OCI-LY7 (cell line): ENCODE results near the gene PPFIBP1. TPM values are rescaled to one million over a fixed set of nuclear protein-coding genes. Genes with fewer than 3 reads are reported as not detected.

ENCODE experiments used
- BruUV-seq: library from RNA; stranded (reverse); fragments of 400-500 nt; replicated peaks from 2 replicates; lab custom pipeline; 2021; lab: Mats Ljungman, UMichigan
- CTCF ChIA-PET: fragments of 300-600 bp; sonication (Branson Sonifier 250); formaldehyde crosslinking; loops from one replicate; lab custom pipeline; 2022; ENCODE audit warnings: antibody characterized with exemption; ENCODE audit not compliant: unreplicated experiment; lab: Charles Lee
- POLR2A ChIA-PET: fragments of 300-600 bp; sonication (Branson Sonifier 250); formaldehyde crosslinking; loops from one replicate; lab custom pipeline; 2022; ENCODE audit warnings: antibody characterized with exemption; lab: Charles Lee
- DNase-seq: peaks from one replicate; pipeline ENCODE4 v3.0.0-alpha.2; 2015; ENCODE audit warnings: low spot score
- H2AFZ ChIP-seq: fragments of 200-600 bp; sonication (generic), shearing (Covaris generic); 2 replicates; pipeline ENCODE4 v1.6.1; 2014; ENCODE audit warnings: mild to moderate bottlenecking, antibody characterized with exemption, low read length, moderate library complexity
- H3K27ac ChIP-seq: fragments of 200-600 bp; sonication (generic); 2 replicates; pipeline ENCODE4 v1.5.1; 2014; ENCODE audit warnings: mixed run types, low read depth, mild to moderate bottlenecking, moderate library complexity, low read length, inconsistent platforms; ENCODE audit not compliant: poor library complexity, severe bottlenecking
- H3K36me3 ChIP-seq: fragments of 200-600 bp; sonication (generic); 2 replicates; pipeline ENCODE4 v1.6.1; 2014; ENCODE audit warnings: mild to moderate bottlenecking, antibody characterized with exemption, low read length, moderate library complexity, mixed read lengths; ENCODE audit not compliant: insufficient read depth
- H3K4me1 ChIP-seq: fragments of 200-600 bp; sonication (generic); 2 replicates; pipeline ENCODE4 v1.5.1; 2014; ENCODE audit warnings: mild to moderate bottlenecking, low read length; ENCODE audit not compliant: insufficient read depth, poor library complexity, severe bottlenecking
- H3K4me2 ChIP-seq: fragments of 200-600 bp; sonication (generic); 2 replicates; pipeline ENCODE4 v1.6.1; 2014; ENCODE audit warnings: mild to moderate bottlenecking, low read length
- H3K4me3 ChIP-seq: fragments of 200-600 bp; sonication (generic); 2 replicates; pipeline ENCODE4 v1.5.1; 2014; ENCODE audit warnings: mild to moderate bottlenecking, low read depth, low read length; ENCODE audit not compliant: poor library complexity, severe bottlenecking
- H3K79me2 ChIP-seq: fragments of 200-600 bp; sonication (generic); 2 replicates; pipeline ENCODE4 v1.6.1; 2016; ENCODE audit warnings: low read depth, mild to moderate bottlenecking, low read length, moderate library complexity, mixed read lengths; ENCODE audit not compliant: insufficient read depth
- H3K9me2 ChIP-seq: fragments of 200-600 bp; sonication (generic); 2 replicates; pipeline ENCODE4 v1.6.1; 2016; ENCODE audit warnings: mild to moderate bottlenecking, low read length, mixed read lengths; ENCODE audit not compliant: insufficient read depth
- H3K9me3 ChIP-seq: fragments of 200-600 bp; sonication (generic); 2 replicates; pipeline ENCODE4 v1.6.1; 2014; ENCODE audit warnings: mild to moderate bottlenecking, mixed run types, low read length, mixed read lengths
- H4K20me1 ChIP-seq: fragments of 200-600 bp; sonication (generic); 2 replicates; pipeline ENCODE4 v1.6.1; 2014; ENCODE audit warnings: mild to moderate bottlenecking, antibody characterized with exemption, low read length, moderate library complexity, mixed read lengths; ENCODE audit not compliant: insufficient read depth
- CTCF ChIP-seq: fragments of 200-600 bp; sonication (generic); conservative IDR thresholded peaks from 2 replicates; pipeline ENCODE4 v1.5.1; 2014; ENCODE audit warnings: mild to moderate bottlenecking, antibody characterized with exemption, low read length, moderate library complexity, mixed read lengths
- EZH2phosphoT487 ChIP-seq: fragments of 200-600 bp; sonication (generic); IDR thresholded peaks from 2 replicates; pipeline ENCODE4 v1.6.1; 2018; ENCODE audit warnings: low read depth, borderline replicate concordance, mild to moderate bottlenecking, mixed run types, antibody characterized with exemption, low read length, moderate library complexity, mixed read lengths
- intact Hi-C: fragments of 100-400 bp; cut with micrococcal nuclease; formaldehyde crosslinking; loops from one replicate; pipeline ENCODE4 v1.10.0; 2022; ENCODE audit not compliant: unreplicated experiment
- total RNA-seq, 2 experiments: library from RNA; depleted of rRNA in 1 of 2; stranded (reverse); fragments of >200 nt in 1 of 2; shearing (Covaris generic) in 1 of 2; gene quantifications; 2 replicates each; pipeline ENCODE4 v1.2.3, GENCODE V29; 2014 to 2022

The PPFIBP1 gene
- total RNA-seq, 2 experiments from 2014 or later: 7.3 to 14.6 TPM

- intact Hi-C loops: no loop called here
- POLR2A ChIA-PET: no interaction called here
Observed at GRCh38 chr12:27566159-27566558, 42.2 kb downstream of the PPFIBP1 start.

GRCh38 chr12:27566626-27567025, 42.6 kb downstream of the PPFIBP1 start:
- no peaks in the 10 kb centered on the region for H3K36me3 ChIP-seq
- POLR2A ChIA-PET: no interaction called here
- H3K4me2 ChIP-seq: no peak overlapping the region
- intact Hi-C loops: no loop called here
- H3K4me1 ChIP-seq: no peaks in the 10 kb centered on the region
- no TSS peak for BruUV-seq
- CTCF ChIA-PET: no interaction called here
- H4K20me1 ChIP-seq: no peaks in the 10 kb centered on the region
- H3K79me2 ChIP-seq: no peaks in the 10 kb centered on the region
- no peak for TF ChIP-seq CTCF
- no peak for TF ChIP-seq EZH2phosphoT487
- no peak overlapping the region for H3K27ac ChIP-seq
- no peak overlapping the region for H2AFZ ChIP-seq
- H3K9me3 ChIP-seq: no peaks in the 10 kb centered on the region
- no peaks in the 10 kb centered on the region for H3K9me2 ChIP-seq
- no peak overlapping the region for H3K4me3 ChIP-seq
- DNase-seq: no peak

More at GRCh38 chr12:27566159-27566558, 42.2 kb downstream of the PPFIBP1 start:
- no peaks in the 10 kb centered on the region for H4K20me1 ChIP-seq
- H3K4me1 ChIP-seq: no peaks in the 10 kb centered on the region
- BruUV-seq: no TSS peak
- no peaks in the 10 kb centered on the region for H3K9me2 ChIP-seq
- no peak for DNase-seq
- no peak overlapping the region for H2AFZ ChIP-seq
- no peaks in the 10 kb centered on the region for H3K79me2 ChIP-seq
- no peak overlapping the region for H3K4me2 ChIP-seq
- H3K4me3 ChIP-seq: no peak overlapping the region
- CTCF ChIA-PET: no interaction called here
- no peak overlapping the region for H3K27ac ChIP-seq
- TF ChIP-seq EZH2phosphoT487 (no peak), CTCF (no peak)
- H3K36me3 ChIP-seq: no peaks in the 10 kb centered on the region
- H3K9me3 ChIP-seq: no peaks in the 10 kb centered on the region

GRCh38 chr12:27571463-27571862, 47.5 kb downstream of the PPFIBP1 start:
- Histone ChIP-seq H3K9me2 (no peaks in the 10 kb centered on the region), H3K27ac (no peak overlapping the region), H3K36me3 (no peaks in the 10 kb centered on the region), H3K4me3 (no peak overlapping the region), H3K4me2 (no peak overlapping the region), H3K9me3 (no peaks in the 10 kb centered on the region), H3K4me1 (no peaks in the 10 kb centered on the region), H3K79me2 (no peaks in the 10 kb centered on the region), H2AFZ (no peak overlapping the region), H4K20me1 (no peaks in the 10 kb centered on the region; the same call in 1 of the 2 replicates)
- ChIA-PET POLR2A (no interaction called here), CTCF (no interaction called here)
- intact Hi-C loops: no loop called here
- no peak for DNase-seq
- no peak for TF ChIP-seq CTCF
- TF ChIP-seq EZH2phosphoT487: no peak
- no TSS peak for BruUV-seq
